ENCODE results near the gene SNED1.

SNED1 gene

GRCh38 chr2:241080405-241081189, 82.2 kb downstream of the SNED1 start:
- no peak for DNase-seq (ENCODE audit: low spot score)
- in situ Hi-C loops (cut with MboI; ENCODE audit: low pct_unique_long_range_greater_than_20kb, low sequenced_read_pairs, unreplicated experiment) = no loop called here
- TF ChIP-seq CTCF (IDR thresholded peaks at IDR 0.05; ENCODE audit: extremely low read depth, insufficient read depth, missing control alignments) = no peak

- in situ Hi-C loops (cut with MboI; ENCODE audit: low pct_unique_long_range_greater_than_20kb, low sequenced_read_pairs, unreplicated experiment) = no loop called here
- no peak for TF ChIP-seq CTCF (IDR thresholded peaks at IDR 0.05; ENCODE audit: extremely low read depth, insufficient read depth, missing control alignments)
Measured at GRCh38 chr2:241081190-241081642, 82.8 kb downstream of the SNED1 start.

GRCh38 chr2:241081643-241082340, 83.4 kb downstream of the SNED1 start:
- DNase-seq (ENCODE audit: low spot score) = no peak
- in situ Hi-C loops (cut with MboI; ENCODE audit: low pct_unique_long_range_greater_than_20kb, low sequenced_read_pairs, unreplicated experiment) = no loop called here
- no peak for TF ChIP-seq CTCF (IDR thresholded peaks at IDR 0.05; ENCODE audit: extremely low read depth, insufficient read depth, missing control alignments)

More at GRCh38 chr2:241081190-241081642, 82.8 kb downstream of the SNED1 start:
- DNase-seq (ENCODE audit: low spot score) = no peak

GRCh38 chr2:241082341-241083090, 84.1 kb downstream of the SNED1 start:
- no peak for DNase-seq (ENCODE audit: low spot score)
- TF ChIP-seq CTCF (IDR thresholded peaks at IDR 0.05; ENCODE audit: extremely low read depth, insufficient read depth, missing control alignments) = no peak
- in situ Hi-C loops (cut with MboI; ENCODE audit: low pct_unique_long_range_greater_than_20kb, low sequenced_read_pairs, unreplicated experiment) = no loop called here

GRCh38 chr2:241083091-241083415, 84.6 kb downstream of the SNED1 start:
- no peak for TF ChIP-seq CTCF (IDR thresholded peaks at IDR 0.05; ENCODE audit: extremely low read depth, insufficient read depth, missing control alignments)
- in situ Hi-C loops (cut with MboI; ENCODE audit: low pct_unique_long_range_greater_than_20kb, low sequenced_read_pairs, unreplicated experiment) = no loop called here
- DNase-seq (ENCODE audit: low spot score) = no peak

- no peak for DNase-seq (ENCODE audit: low spot score)
- TF ChIP-seq CTCF (IDR thresholded peaks at IDR 0.05; ENCODE audit: extremely low read depth, insufficient read depth, missing control alignments) = no peak
- in situ Hi-C loops (cut with MboI; ENCODE audit: low pct_unique_long_range_greater_than_20kb, low sequenced_read_pairs, unreplicated experiment) = no loop called here
Measured at GRCh38 chr2:241084856-241085444, 86.5 kb downstream of the SNED1 start.
